Loucy (cell line): Measurements from ENCODE around the gene PDZD4.

ENCODE experiments used
- EZH2phosphoT487 ChIP-seq: fragments of 200-600 bp; IDR thresholded peaks from 2 replicates; pipeline ENCODE4 v1.6.1; 2018; ENCODE audit warnings: antibody characterized with exemption, mild to moderate bottlenecking, moderate library complexity, borderline replicate concordance
- TF ChIP-seq, protein P1 (sequence below): fragments of 200-600 bp; sonication (generic); conservative IDR thresholded peaks from 2 replicates; pipeline ENCODE4 v1.5.1; 2014; ENCODE audit warnings: mild to moderate bottlenecking, antibody characterized with exemption, low read length

DNA sequence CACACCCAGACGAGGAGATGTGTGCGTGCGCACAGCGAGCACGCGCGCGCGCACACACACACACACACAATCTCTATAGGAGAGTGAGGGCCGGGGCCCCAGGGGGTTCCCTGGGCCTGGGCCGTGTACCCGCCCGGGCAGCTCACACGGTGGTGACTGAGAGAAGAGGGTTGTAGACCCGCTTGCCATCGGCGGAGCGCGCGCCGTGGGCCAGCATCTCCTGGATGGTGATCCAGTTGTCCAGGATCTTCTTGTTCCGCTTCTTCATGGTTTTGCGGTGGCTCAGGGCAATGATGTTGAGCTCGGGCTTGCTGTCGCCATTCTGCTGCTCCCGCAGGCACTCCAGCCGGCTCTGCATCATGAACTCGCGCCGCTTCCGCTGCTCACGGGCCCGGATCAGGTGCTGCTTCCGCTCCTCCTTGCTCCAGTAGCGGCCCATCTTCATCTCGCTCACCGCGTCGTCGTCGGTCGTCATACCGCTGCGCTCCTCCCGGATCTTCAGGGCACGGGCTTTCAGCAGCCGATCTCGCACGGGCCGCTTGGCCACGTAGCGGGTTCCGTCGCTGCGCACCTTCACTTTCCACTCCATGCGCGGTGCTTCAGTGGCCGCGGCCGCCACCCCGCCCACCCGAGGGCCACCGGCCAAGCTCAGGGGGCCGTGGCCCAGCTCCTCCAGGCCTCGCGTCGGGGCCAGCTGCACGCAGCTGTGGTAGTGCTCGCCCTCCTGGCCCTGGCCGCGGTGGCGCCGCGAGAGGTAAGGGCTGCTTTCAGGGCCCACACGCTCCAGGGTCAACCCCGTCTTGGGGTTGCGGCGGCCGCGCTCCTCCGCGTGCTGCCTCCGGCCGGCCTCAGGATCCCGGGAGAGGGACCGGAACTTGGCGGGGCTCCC is 26.9 kb downstream of the PDZD4 start:
- TF ChIP-seq, protein P1, sequence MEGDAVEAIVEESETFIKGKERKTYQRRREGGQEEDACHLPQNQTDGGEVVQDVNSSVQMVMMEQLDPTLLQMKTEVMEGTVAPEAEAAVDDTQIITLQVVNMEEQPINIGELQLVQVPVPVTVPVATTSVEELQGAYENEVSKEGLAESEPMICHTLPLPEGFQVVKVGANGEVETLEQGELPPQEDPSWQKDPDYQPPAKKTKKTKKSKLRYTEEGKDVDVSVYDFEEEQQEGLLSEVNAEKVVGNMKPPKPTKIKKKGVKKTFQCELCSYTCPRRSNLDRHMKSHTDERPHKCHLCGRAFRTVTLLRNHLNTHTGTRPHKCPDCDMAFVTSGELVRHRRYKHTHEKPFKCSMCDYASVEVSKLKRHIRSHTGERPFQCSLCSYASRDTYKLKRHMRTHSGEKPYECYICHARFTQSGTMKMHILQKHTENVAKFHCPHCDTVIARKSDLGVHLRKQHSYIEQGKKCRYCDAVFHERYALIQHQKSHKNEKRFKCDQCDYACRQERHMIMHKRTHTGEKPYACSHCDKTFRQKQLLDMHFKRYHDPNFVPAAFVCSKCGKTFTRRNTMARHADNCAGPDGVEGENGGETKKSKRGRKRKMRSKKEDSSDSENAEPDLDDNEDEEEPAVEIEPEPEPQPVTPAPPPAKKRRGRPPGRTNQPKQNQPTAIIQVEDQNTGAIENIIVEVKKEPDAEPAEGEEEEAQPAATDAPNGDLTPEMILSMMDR, result no peak
- TF ChIP-seq EZH2phosphoT487, result no peak
